Skeletal muscle cell (primary cell): ENCODE results near the gene ADRM1.

Experiments used
- DNase-seq: peaks from one replicate; pipeline ENCODE4 v3.0.0-alpha.2; 2010; ENCODE audit warnings: low read depth
- H3K4me3 ChIP-seq: 2 replicates; pipeline ENCODE4 v1.5.1; 2011; ENCODE audit warnings: low read depth, mild to moderate bottlenecking, control low read depth, low read length, moderate library complexity

ADRM1 gene

DNA sequence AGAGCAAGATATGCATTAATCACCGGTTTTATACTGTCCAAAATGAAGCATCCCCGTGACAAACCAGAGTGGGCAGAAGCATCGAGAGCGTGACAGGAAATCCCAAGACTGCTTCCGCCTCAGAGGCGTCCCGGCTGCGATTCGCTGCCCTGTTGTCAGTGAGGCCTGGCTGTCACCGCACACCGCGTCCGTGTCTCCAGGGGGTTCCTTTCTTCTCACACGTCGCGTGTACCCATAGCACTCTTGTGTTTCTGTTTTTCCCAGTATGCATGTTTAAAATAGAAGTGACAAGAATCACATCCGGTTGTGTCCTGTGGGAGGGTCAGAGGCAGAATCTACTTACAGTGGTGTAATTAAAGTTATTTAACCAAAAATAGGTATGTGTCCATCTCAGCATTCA is 8.3 kb upstream of the ADRM1 start:
- no peak for DNase-seq
- H3K4me3 ChIP-seq: no peak overlapping the region

DNA sequence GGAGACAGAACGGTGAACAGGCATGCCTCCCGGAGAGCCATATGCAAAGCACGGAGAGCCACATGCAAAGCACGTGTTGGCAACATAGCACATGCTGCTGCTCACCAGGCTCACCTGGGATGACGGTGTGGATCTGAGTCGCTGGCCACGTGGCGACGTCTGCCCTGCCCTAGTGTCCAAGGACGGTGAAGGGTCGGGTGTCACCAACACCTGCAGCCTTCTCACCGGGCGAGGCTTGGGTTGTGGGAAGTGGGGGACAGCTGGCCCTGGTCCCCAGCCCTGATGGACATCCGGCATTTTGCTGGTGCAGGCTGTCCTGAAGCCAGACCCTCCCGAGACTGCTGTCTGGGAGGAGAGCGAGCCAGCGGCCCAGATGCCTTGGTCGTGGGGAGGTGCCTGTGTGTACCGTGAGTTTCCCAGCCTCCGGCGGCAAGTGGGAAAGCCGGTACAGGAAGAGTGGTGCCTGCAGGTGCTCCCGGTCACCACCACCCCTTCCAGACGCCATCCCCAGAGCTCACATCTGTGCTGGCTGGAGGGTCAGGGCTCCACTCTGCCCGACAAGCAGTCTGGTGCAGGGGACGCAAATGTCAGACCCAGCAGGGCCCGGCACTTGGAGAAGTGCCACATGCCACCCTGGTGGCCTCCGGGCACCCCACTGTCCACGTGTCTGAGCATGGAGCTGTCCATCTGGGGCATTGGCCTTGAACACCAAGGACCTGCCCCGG is 5.9 kb upstream of the ADRM1 start:
- DNase-seq: no peak
- H3K4me3 ChIP-seq: no peak overlapping the region

DNA sequence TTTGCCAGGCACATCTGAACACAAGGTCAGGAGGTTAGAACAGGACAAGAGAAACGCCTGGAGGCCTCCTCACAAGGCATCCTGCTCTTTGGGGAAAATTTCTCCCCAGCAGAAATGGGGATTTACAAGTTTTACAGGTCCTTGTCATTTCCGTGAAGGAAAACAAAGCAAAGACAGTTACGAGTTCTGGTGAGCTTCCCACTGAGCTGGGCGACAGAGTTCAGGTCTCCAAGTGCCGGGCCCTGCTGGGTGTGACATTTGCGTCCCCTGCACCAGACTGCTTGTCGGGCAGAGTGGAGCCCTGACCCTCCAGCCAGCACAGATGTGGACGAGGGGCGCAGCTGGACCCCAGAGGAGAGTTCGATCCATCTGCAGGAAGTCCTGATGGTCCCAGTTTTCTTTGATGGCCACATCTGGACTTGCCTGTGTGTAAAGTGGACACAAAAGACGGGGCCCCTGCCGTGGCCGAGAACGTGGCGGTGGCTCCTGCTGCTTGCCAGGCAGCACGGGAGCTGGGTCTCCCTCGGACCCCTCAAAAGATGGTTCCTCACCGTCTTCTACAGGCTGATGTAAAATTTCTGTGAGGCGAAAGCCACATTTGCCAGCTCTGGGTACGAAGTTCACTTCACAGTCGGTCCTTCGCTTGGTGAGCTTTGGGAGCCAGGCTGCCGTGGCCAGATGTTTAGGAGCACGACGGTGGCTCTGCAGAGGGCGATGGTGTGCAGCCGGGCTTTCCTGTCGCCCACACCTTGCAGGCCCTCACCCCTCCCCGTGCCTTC is 5.2 kb upstream of the ADRM1 start:
- no peak for DNase-seq
- H3K4me3 ChIP-seq: no peak overlapping the region

DNA sequence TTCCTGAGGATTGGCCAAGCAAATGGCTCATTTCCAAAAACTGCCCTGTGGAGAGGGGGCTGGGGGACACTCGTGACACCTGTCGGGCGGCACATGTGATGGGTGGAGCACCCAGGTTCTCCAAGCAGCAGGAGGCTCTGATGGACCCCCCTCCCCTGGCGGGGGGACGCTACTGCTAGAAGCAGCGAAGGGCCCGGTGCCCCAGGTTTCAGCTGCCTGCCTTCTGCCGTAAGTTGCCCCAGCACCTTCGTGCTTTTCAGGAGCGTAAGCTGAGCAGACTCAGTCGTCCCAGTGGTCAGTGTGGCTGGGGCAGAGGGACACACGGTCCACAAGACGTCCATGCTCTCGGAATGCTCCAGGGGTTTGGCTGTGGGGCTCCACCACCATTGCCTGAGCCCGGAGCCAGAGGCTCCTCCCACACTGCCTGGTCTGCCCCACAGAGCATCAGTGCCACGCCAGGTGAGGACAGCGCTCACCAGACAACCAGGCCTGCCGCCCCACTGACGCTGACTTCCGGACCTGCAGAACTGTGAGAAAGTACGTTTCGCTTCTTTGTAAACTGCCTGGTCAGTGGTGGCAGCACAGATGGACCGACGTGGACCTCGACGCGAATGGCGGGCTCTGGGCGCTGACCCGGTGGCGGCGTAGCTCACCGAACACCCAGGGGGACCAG is 4.1 kb upstream of the ADRM1 start:
- no peak for DNase-seq
- H3K4me3 ChIP-seq: no peak overlapping the region

DNA sequence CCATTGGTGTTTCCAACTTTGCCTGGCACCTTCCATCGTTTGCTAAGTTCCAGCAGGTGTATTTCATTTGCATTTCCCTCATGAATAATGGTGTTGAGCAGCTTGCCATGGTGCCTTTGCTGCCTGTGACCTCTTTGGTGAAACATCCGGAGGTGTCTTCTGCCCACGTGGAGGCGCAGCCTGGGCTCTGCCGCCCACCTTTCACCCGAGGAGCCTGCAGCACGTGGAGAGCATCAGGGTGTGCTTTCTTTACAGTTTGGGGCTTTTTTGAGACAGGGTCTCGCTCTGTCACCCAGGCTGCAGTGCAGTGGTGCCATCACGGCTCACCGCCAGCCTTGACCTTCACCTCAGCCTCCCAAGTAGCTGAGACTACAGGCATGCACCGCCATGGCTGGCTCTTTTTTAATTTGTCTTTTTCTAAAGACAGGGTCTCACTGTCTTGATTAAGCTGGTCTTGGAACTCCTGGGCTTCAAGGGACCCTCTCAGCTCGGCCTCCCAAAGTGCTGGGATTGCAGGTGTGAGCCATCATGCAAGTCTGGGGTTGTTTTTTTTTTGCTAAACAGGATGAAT is 3.0 kb upstream of the ADRM1 start:
- H3K4me3 ChIP-seq: no peak overlapping the region
- DNase-seq: no peak

DNA sequence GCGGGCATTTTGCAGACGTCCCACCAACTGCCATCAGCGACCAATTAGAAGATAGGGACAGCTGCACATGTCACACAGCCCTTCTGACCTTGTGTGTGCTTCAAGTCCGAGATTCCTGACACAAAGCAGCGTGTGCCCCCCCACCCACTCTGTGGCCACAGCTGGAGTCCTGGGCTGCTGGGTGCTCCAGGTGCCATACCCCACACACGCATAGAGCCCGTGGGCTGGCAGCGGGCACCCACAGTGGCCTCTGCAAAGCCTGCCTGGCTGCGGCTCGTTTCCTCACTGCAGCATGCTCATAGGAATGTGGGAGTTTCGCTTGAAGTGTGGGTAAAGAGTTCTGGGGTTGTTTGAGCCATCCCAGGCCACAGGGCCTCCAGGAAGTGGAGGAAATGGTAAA is 2.5 kb upstream of the ADRM1 start:
- DNase-seq: no peak
- no peak overlapping the region for H3K4me3 ChIP-seq

- H3K4me3 ChIP-seq: no peak overlapping the region
- no peak for DNase-seq
Measured at GRCh38 chr20:62301111-62301668, 1.6 kb upstream of the ADRM1 start.

- peak overlapping the region; percentile 90 for H3K4me3 ChIP-seq
- peak; percentile 60 for DNase-seq
Measured at GRCh38 chr20:62301773-62302340, 940 bp upstream of the ADRM1 start.

GRCh38 chr20:62303062-62303339 is 204 bp downstream of the ADRM1 start:
- no peak for DNase-seq
- peak overlapping the region; percentile 90 for H3K4me3 ChIP-seq

DNA sequence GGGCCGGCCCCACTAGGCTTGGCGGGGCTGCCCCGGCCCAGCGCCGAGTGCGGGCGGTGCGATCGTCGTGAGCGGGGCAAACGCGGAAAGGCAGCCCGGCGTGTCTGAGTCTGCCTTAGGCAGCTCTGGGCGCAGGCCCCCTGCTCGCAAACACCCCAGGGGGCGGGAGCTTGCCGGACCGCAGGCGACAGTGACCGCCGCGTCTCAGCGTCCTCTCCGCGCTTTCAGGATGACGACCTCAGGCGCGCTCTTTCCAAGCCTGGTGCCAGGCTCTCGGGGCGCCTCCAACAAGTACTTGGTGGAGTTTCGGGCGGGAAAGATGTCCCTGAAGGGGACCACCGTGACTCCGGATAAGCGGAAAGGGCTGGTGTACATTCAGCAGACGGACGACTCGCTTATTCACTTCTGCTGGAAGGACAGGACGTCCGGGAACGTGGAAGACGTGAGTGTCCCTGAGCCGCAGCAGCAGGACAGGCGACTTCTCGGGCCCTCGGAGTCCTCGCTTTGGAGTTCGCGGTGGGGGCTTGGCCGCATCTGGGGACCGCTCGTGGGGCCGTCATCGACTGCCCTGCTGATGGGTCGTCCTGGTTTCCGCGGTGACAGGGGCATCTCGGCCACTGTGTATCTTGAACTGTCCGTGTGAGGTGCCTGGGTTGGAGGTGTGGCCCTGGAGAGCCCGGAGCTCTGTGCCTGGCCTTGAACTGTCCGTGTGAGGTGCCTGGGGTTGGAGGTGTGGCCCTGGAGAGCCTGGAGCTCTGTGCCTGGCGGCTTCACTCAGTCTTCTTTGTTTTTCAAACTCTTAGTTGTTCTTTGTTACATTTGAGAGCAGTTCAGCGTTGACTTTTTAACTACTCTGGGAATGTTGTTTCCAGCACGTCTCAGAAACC is 786 bp downstream of the ADRM1 start:
- DNase-seq: no peak
- H3K4me3 ChIP-seq: peak overlapping the region; percentile 90

GRCh38 chr20:62304331-62305148 is 1.7 kb downstream of the ADRM1 start:
- DNase-seq: no peak
- H3K4me3 ChIP-seq: peak overlapping the region; percentile 90

- DNase-seq: no peak
- no peak overlapping the region for H3K4me3 ChIP-seq
Measured at GRCh38 chr20:62305149-62305764, 2.5 kb downstream of the ADRM1 start.

DNA sequence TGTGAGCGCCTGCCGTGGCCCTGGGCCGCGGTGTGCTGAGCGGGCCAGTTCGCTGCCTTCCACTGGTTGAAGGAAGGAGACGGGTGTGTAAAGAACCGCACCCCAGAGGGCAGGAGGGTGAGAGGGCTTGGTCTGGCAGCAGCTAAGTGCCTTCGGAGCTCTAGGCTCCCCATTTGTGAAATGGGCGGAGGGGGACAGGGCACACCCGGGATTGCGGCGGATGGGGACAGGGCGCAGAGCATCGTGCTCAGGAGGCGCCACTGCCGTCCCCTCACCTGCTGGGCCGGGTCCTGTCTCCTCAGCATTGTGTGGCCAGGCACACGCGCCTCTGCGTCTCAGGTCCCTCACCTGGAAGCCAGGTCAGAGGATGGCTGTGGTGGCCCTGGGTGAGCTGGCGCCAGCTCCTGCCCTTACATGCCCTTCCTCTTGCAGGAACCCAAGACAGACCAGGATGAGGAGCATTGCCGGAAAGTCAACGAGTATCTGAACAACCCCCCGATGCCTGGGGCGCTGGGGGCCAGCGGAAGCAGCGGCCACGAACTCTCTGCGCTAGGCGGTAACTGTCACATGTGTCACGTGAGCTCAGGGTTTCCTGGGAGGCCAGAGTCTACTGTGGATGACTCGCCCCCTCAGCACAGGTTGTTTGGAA is 3.1 kb downstream of the ADRM1 start:
- no peak for DNase-seq
- no peak overlapping the region for H3K4me3 ChIP-seq

DNA sequence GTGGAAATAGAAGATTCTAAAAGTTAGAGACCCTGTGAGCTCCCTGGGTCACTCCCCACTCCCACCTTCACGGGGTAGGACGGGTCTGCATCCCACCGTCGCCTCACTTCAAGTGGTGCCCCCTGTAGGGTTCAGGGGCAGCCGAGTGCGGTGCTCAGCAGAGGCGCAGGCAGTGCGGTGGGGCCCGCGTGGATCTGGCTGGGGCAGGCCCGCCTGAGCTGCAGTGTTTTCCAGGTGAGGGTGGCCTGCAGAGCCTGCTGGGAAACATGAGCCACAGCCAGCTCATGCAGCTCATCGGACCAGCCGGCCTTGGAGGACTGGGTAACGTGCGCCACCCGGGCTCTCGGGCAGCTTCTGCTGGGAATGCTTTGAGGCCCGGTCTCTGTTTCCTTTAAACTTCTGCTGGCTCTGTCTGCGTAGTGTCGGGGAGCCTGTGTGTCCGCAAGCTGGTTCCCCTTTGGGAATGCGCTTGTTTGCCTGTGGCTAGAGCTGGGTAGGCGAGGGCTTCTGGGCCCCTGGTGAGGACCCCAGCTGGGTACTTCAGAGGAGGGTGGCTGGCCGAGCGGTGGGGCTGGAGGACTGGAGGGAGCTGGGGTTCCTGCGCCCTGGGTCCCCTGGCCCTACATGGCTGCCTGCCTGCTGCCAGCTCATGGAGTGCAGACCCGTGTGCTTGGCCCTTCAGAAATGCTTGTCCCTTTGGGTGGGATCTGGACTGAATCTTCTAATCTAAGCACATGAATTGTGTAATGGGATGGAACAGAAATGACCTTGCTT is 3.8 kb downstream of the ADRM1 start:
- no peak for DNase-seq
- no peak overlapping the region for H3K4me3 ChIP-seq

GRCh38 chr20:62307226-62308101 is 4.7 kb downstream of the ADRM1 start:
- no peak overlapping the region for H3K4me3 ChIP-seq
- DNase-seq: no peak
